Suppressor macrophage treated with lipopolysaccharide for 4 hours (primary cell): ENCODE results near the gene MOB3B.

Experiments used
- DNase-seq: peaks from one replicate; pipeline ENCODE4 v3.0.0-alpha.2; 2020

The MOB3B gene

DNA sequence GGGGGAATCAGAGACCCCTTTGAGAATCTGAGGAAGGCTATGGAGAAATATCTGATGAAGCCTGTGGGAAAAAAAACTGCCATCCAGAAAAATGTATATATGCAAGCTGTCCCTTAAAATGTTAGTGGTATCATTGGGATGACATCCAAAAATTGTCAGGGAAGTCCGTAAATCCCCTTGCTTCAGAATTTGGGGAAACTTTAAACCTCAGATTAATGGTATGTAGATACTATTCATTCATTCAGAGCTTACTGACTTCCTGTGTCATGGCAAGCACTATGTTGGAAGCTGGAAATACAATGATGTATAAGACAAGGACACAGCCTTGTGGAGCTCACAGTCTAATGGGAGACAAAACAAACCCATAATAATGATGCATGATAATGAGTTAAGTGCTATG lies 10.9 kb upstream of the MOB3B start:
- no peak for DNase-seq

GRCh38 chr9:27539479-27540441 lies 10.1 kb upstream of the MOB3B start:
- DNase-seq = peak; percentile 56

DNA sequence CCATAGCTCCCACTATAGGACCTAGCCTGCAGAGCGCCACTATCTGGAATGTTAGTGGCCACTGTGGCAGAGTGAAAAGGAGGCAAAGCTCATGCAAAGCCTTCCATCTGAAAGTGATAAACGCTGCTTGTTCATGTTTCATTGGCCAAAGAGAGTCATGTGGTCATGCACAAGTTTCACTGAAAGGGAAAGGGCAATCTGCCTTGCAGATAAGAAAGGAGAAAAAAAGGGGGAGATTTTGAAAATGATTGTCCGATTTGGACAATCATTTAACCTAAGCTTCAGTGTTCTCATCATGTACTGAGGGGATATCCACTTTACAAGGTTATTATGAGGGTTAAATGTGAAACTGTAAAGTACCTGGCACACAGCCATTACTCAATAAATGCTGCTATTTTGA lies 9.0 kb upstream of the MOB3B start:
- DNase-seq = no peak

GRCh38 chr9:27537756-27538155 lies 8.1 kb upstream of the MOB3B start:
- DNase-seq = no peak

GRCh38 chr9:27537027-27537435 lies 7.4 kb upstream of the MOB3B start:
- no peak for DNase-seq

DNA sequence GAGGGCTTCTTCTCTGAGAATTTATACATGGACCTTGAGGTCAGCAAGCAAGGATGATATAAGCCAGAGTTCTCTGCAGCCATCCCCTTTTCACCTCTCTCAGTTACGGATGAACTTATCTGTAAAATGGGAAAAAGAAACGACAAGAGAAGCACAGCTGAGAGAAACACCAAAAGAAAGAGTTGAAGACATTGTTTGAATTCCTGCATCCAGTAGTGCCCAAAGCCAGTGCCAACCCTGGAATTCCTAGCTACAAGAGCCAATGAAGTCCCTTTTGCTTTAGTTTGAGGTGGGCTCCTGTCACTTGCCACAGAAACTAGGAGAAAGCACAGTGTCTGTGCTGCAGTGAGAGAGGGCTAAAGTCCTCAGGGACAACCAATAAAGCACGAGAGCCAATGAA lies 6.6 kb upstream of the MOB3B start:
- no peak for DNase-seq

DNA sequence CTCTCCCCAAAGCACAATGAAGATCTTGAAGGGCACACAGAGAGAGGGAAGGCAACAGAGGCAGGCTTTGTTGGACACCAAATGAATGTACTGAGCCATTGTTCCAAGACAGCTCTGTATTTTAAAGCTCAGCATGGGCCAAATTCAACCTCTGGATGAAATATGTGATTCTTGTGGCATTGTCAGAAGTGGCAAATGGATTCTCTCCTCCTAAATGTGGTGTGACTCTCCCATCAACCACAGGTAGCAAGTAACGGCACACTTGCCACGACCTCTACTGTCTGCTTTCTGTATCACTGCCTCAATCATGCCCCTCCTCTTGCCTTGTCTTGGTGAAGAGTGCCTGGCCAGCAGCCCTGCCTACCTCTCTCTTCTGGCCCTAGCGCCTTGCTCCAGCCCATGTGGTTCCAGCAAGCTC lies 6.1 kb upstream of the MOB3B start:
- no peak for DNase-seq

DNA sequence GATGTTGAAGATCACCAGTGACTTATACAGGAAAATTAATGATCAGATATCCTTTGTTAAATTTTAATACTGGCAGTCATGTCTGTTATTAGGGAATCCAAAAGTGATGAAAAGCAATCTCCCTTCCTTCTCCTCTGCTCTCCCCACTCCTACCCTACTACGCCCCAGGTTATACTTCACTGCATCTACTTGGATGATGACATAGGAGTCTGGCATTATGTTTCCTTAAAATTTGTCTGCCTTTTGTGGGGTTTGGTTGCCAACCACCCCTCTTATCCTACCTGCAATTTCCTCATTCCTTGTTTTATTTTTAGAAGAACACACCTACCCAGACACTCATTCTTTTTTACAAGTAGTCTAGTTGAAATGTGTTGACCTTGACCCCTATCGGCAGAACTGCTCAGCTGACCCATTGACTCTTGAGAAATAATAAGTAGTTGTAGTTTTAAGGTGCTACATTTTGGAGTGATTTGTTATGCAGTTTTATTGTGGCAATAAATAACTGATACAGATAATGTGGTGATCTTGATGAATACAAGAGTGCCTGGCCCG lies 5.1 kb upstream of the MOB3B start:
- no peak for DNase-seq

DNA sequence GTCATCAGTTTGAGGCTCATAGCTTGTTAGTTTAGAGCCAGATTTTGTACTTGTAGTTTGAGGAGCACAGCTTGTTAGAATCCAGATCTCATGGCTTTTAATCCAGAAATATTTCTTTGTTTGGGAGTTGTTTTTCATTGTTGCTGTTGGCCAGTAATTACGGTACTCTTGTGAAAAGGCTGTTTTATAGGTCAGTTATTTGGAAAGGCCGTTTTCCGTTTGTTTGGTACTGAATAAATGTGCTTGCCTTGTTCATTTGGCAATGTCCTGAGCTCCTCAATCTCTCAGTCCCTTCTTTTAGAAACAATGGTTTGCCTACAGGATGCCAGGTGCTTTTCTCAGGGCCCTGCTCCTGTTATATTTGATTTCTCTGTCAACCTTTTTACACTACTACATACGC lies 4.5 kb upstream of the MOB3B start:
- no peak for DNase-seq

DNA sequence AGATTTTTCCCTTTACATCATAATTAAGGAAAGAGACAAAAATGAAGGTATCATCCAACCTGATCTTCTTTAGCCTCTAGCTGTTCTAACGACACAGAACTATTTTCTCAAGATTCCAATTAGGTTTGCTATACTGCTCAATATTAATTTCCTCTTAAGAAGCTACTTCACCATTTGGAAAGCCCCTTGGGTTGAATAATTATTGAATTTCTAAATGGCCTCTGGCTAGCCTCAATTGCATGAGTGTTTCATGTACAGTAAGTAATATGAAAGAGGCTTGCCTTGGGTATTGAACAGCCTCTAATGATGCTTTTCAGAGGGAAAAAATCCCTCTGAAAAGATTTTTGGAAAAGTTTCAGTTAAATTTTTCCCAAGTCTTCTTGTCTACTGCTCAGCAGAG lies 3.7 kb upstream of the MOB3B start:
- DNase-seq = no peak

DNA sequence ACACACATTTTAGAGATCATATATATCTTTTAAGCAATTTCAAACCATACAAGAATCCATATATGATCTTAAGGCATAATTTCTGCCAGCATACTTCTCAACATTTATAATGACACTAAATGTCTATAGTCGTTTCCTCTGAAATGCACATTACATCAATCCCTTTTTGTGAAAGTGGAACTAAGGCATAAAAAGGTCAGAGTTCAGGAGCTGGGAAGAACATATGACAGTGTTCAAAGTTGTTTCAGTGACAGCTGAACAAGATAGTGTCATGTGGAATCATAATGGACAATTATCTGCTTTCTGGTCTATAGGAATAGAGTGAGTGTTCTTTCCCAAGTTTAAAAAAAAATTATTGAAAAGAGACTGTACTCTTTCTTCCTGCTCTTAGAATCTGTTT lies 2.4 kb upstream of the MOB3B start:
- DNase-seq = peak; percentile 74

GRCh38 chr9:27530915-27531755 lies 1.5 kb upstream of the MOB3B start:
- no peak for DNase-seq

- DNase-seq = peak; percentile 92
Measured at GRCh38 chr9:27528886-27529315, 713 bp downstream of the MOB3B start.

GRCh38 chr9:27528076-27528885 lies 1.3 kb downstream of the MOB3B start:
- DNase-seq = peak; percentile 87

GRCh38 chr9:27527702-27528075 lies 1.9 kb downstream of the MOB3B start:
- DNase-seq = no peak

GRCh38 chr9:27524236-27524635 lies 5.4 kb downstream of the MOB3B start, which contains the start of gene IFNK:
TSS of gene IFNK (plus strand) at chr9:27524290. CDS start at chr9:27524337, 47 bp downstream.
- no peak for DNase-seq

GRCh38 chr9:27523141-27523540 lies 6.5 kb downstream of the MOB3B start:
- no peak for DNase-seq

- DNase-seq = no peak
Measured at GRCh38 chr9:27520986-27521385, 8.6 kb downstream of the MOB3B start.

DNA sequence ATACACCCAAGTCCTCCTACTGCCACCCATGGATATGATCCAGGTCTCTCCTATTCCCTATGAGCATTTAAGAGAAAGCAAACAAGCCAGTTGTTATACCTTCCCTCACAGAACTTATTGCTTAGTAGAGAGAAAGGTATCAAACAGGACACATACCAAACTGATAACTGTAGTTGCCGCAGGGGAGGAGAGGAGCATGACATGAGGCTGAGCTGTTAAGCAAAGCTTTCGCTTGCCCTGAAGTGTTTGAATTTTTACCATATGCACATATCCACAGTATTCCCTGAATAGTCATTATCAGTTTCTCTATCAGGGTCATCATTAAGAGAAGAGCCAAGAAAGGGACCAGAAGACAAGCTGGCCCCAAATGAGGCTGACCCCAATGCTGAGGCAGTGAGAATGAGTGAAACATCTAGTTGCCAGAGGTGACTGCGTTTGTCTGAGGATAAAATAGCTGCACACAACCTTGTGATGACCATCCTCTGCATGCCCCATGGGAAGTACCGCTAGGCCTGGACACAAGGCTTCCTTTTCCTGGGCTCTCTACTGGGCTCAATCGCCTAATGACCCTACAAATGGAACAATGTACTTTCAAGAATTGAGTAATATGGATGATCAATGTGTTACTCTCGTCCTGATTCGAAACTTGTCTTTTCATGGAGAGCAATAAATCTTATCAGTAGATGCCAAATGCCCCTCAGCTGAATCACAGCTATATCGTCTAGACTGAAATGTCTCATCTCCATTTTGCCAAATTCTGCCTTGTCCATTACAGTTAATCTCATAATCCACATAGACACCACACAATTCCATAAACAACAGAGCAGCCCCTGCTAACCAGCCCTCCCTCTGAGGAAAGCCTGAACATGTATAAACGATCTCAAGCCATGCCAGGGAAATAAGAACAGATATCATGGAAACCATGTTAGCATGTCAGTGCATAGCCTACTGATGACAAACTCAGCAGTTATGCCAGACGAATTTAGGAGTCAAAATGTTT lies 9.8 kb downstream of the MOB3B start:
- DNase-seq = no peak

DNA sequence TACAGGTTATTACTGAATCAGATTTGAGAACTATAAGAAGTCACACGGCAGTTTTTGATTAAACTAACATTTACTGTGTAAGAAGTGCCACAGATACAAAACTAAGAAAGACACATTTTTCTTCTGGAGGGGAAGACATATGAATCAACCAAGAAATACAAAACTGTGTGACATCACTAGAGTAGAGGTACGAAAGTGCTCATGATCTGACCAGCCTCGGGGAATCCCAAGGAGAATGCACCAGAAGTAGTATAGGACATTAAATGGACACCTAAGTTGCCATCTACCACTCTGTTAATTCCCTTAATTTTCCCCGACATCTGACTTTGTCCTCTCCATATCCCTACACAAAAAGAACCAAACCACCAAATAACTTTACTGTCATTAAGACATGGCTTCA lies 10.8 kb downstream of the MOB3B start:
- no peak for DNase-seq

- no peak for DNase-seq
Measured at GRCh38 chr9:27518006-27518405, 11.6 kb downstream of the MOB3B start.
